GM21367 (cell line): Measurements from ENCODE around the gene WIF1.

Experiments
- ATAC-seq: cut with Tn5 transposase; IDR thresholded peaks from one replicate; pipeline ENCODE4 v1.9.1; 2021; ENCODE audit not compliant: unreplicated experiment

The WIF1 gene, protein sequence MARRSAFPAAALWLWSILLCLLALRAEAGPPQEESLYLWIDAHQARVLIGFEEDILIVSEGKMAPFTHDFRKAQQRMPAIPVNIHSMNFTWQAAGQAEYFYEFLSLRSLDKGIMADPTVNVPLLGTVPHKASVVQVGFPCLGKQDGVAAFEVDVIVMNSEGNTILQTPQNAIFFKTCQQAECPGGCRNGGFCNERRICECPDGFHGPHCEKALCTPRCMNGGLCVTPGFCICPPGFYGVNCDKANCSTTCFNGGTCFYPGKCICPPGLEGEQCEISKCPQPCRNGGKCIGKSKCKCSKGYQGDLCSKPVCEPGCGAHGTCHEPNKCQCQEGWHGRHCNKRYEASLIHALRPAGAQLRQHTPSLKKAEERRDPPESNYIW

DNA sequence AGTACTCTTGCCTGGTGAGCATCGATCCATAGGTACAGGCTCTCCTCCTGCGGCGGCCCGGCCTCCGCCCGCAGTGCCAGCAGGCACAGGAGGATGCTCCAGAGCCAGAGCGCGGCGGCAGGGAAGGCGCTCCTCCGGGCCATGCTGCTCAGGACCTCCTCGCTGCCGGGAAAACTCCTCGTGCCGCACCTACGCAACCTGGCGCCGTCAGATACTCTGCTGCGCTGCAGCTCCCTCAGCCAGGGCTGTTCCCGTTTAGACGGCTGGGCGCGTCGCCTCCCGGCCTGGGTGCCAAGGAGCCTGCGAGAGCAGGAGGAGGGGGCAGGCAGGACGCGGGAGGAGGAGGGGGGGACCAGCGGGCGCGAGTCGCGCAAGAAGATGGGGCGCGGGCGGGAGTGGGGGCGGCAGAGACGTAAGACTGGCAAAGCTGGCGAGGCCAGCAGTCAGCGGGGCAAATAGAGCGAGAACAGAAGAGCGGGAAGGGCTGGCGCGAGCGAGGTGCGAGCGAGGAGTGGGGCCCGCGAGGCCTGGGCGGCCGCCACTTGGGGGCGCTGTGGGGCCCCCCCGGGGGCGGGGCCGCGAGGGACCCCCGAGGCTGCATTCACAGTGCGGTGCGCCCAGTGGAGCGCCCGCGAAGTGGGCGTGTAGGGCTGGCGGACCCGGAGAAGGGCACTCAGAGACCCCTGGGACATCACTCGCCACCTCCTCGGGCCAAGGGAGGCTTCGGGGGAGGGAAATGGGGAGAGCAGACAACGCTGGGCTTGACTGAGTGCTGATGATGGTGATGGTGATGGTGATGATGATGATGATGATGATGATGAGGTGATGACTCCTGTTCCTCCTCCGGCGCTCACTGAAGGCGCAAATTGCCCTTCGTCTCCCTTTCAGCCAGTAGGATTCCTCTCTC lies at the start of gene WIF1:
Gene WIF1 (minus strand): TSS at position 257 of the 907 bp plus-strand sequence. CDS start 114 bp downstream, at position 143.
- ATAC-seq: peak; percentile 75

DNA sequence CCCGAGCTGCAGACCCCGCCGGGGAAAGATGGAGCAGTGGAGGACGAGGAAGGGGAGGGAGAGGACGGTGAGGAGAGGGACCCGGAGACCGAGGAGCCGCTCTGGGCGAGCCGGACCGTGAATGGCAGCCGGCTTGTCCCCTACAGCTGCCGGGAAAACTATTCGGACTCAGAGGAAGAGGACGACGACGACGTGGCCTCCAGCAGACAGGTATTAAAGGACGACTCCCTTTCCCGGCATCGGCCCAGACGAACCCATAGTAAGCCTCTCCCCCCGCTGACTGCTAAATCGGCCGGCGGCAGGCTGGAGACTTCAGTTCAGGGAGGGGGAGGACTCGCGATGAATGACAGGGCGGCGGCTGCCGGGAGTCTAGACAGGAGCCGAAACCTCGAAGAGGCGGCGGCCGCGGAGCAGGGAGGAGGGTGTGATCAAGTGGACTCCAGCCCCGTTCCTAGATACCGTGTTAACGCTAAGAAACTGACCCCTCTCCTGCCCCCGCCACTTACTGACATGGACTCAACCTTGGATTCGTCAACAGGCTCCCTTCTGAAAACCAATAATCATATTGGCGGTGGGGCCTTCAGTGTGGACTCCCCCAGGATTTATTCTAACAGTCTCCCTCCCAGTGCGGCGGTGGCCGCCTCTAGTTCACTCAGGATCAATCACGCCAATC lies 49.2 kb upstream of the WIF1 start:
- ATAC-seq: peak; percentile 48

DNA sequence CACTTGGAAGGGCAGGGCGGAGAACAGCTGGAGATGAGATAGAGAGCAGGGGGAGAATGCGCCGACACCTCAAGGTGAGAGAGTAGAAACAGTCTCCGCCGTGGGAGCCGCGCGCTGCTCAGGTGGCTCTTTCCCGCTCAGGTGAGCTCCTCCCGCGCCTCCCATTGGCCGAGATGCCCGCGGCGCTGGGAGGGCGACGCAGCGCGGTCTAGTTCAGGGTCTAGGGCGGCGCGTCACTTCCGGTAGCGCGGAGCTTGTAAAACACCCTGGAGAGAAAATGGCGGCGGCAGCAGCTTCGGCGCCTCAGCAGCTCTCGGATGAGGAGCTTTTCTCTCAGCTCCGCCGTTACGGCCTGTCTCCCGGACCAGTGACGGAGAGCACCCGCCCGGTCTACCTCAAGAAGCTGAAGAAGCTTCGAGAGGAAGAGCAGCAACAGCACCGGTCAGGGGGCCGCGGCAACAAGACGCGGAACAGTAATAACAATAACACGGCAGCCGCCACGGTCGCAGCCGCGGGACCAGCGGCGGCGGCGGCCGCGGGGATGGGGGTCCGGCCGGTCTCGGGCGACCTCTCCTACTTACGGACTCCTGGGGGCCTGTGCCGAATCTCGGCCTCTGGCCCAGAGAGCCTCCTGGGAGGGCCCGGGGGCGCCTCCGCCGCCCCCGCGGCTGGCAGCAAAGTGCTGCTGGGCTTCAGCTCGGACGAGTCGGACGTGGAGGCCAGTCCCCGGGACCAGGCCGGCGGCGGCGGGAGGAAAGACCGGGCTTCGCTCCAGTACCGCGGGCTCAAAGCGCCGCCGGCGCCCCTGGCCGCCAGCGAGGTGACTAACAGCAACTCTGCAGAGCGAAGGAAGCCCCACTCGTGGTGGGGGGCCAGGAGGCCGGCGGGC lies 48.5 kb upstream of the WIF1 start, which contains the start of gene LEMD3:
Gene LEMD3 (plus strand): TSS at position 264 of the 889 bp plus-strand sequence. CDS start 14 bp downstream, at position 278.
- ATAC-seq: peak; percentile 91

- no peak for ATAC-seq
Observed at GRCh38 chr12:65168681-65169319, 47.7 kb upstream of the WIF1 start.

DNA sequence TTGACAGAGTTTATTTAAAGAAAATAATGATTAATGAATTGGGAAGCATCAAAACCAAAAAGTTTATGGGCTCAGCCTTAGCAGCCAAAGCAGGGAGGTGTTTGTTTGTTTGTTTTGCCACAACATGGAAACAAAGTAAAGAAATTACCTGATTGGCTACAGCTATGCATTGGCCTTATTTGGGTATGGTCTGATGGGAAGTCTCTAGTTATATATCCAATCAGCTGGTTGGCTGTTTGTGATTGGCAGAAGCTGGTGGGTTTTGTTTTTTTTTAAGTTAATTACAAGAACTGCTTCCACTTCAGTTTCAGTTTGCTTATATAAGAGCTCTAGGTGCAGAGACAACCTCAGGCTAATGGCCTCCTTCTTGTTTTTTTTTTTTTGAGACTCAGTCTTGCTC lies 43.7 kb upstream of the WIF1 start:
- ATAC-seq: no peak

GRCh38 chr12:65164244-65164643 lies 43.1 kb upstream of the WIF1 start:
- ATAC-seq: no peak

DNA sequence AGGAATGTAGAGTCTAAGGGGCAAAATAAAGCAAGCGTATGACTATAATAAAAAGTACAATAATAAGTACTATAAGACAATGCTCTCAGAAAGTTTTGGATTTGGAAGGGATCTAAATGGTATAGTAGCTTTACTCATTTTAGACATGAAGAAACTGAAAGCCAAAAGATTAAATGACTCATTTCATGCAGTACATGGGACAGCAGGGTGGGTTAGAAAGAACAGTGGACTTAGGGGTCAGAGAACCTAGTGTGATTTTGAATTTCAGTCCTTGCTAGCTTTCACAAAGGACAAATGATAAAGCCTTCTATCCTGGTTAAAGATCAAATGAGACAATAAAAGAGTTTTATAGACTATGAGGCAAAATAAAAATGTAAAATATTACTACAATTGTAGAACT lies 41.5 kb upstream of the WIF1 start:
- ATAC-seq: peak; percentile 57

- no peak for ATAC-seq
Observed at GRCh38 chr12:65157091-65157490, 36.0 kb upstream of the WIF1 start.

DNA sequence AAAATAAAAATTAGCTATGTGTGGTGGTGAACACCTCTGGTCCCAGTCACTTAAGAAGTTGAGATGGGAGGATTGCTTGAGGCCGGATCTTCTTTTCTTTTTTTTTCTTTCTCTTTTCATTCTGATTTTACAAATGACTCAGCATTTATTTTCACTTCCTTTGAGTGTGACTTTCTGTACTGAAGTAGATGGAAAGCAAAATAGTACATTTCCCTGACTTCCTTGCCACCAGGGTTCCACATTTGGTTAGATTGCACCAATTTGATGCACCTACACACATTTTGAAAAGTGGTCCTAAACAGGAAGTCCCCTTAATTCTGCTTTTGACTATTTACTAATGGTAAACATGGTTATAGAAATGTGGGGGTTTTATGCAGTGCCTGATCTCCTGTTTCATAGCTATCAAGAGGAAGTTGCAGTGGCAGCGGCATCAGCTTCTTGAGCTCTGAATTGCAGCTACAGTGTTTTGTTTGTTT lies 35.3 kb upstream of the WIF1 start:
- peak; percentile 85 for ATAC-seq

GRCh38 chr12:65155784-65156183 lies 34.7 kb upstream of the WIF1 start:
- peak; percentile 5 for ATAC-seq

GRCh38 chr12:65152596-65152995 lies 31.5 kb upstream of the WIF1 start:
- no peak for ATAC-seq

GRCh38 chr12:65152012-65152411 lies 30.9 kb upstream of the WIF1 start:
- no peak for ATAC-seq

DNA sequence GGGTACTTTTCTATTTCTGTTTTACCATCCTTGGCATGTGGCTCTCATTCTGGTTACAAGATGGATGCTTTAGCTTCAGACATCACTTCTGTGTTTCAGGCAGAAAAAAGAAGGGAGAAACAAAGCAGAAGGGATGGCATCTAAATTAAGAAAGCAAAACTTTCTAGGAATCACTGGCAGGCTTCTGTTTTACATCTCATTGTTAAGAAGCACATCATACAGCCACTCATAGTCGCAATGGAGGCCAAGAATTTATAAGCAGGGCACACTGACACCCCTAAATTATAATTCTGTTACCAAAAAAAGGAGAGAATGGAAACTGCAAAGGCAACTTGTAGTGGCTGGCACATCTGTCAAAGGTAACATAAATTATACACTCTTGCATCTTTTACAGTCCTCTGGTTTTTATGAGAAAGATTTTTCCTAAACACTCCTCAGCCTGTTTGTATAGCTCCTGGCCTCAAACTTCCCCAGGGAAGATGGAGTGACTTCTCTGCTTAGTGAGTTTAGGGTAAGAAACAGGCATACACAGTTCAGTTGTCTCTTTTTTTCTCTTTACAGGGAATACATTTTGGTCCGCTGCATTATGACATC lies 26.3 kb upstream of the WIF1 start:
- no peak for ATAC-seq

DNA sequence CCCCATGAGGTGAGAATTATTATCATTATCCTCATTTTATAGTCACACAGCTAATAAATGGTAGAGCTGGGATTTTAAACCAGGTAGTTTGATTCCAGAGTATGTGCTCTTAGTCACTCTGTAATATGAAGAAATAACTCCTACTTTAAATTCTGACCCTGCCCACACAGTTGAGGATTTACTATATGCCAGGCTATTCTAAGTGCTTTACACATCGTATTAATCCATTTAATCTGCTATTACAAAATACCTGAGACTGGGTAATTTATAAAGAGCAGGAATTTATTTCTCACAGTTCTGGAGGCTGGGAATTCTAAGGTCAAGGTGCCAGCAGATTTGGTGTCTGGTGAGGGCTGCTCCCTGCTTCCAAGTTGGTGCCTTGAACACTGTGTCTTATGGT lies 19.6 kb upstream of the WIF1 start:
- ATAC-seq: no peak

GRCh38 chr12:65139389-65139788 lies 18.3 kb upstream of the WIF1 start:
- ATAC-seq: no peak

DNA sequence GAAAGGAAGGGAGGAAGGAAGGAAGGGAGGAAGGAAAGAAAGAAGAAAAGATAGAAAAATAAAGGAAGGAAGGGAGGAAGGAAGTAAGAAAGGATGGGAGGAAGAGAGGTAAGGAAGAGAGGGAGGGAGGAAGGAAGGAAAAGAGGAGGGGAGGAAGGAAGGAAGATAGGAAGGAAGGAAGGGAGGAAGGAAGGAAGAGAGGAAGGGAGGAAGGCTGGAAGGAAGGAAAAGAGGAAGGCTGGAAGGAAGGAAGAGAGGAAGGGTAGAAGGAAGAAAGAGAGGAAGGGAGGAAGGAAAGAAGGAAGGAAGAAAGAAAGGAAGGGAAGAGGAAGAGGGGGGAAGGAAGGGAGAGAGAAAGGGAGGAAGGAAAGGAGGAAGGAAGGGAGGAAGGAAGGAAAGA lies 12.8 kb upstream of the WIF1 start:
- no peak for ATAC-seq

- no peak for ATAC-seq
Observed at GRCh38 chr12:65126482-65126881, 5.4 kb upstream of the WIF1 start.

- no peak for ATAC-seq
Observed at GRCh38 chr12:65125975-65126374, 4.9 kb upstream of the WIF1 start.

DNA sequence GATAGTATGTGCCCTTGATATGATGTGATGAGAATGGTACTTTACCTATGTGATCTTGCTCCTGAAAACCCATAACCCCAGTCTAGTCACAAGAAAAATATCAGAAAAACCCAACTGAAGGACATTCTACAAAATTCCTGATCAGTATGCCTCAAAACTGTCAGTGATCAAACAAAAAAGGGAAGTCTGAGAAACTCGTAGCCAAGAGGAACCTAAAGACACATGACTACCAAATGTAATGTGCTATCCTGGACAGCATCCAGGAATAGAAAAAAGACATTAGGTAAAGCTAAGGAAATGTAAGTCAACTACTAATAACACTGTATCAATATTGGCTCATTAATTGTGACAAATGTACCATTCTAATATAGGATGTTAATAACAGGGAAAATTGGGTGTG lies 4.1 kb upstream of the WIF1 start:
- no peak for ATAC-seq
